Stimulated activated CD8-positive, alpha-beta memory T cell treated with anti-CD3 and anti-CD28 coated beads, Interleukin-4, amount 100 ng/mL, for 1 hour (primary cell): ENCODE data around the gene ATP4B.

ENCODE experiments used
- DNase-seq, 2 donors: peaks; one replicate each; pipeline ENCODE4 v3.0.0-alpha.2; 2020; ENCODE audit warnings: low read depth in 2 of 2, low spot score in 1 of 2

Gene ATP4B

DNA sequence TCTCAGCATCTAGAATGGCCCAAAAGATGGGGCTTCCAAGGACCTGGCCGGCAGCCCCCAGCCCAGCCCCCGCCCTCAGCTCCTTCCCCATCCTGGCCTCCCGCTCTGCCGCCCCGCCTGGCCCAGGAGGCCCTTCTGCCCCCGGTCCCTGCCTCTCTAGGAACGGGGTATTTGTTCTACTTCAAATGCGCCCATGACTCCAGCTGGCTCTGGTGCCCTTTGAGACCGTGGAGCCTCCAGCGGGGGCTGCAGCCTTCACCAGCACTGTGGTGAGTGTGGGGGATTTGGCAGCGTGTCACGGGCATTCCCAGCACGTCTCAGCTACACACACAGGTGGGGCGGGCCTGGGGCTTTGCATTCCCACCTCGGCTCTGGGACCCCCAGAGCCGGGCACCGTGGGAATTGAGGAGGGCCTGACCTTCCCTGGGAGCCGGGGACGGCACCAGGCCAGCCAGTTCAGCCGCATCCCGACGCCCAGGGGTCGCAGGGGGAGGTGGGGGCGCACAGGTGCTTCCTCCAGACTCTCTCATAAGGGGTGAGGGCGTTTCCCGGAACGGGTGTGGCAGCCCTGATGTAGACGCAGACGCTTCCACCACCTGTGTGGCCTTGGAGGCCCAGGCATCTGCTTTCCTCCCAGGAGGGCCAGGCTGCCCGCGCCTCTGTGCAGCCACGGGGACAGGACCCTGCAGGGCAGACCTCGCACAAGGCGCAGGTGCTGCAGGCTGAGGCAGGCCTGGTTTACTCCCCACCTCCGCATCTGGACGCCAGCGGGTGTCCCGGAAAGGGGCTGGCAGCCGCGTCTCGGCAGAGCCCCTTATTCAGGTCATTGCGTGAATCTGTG is 947 bp downstream of the ATP4B start:
- no peak for DNase-seq

GRCh38 chr13:113656003-113656588 is 1.9 kb downstream of the ATP4B start:
- DNase-seq: no peak

- no peak for DNase-seq
Observed at GRCh38 chr13:113655346-113656002, 2.5 kb downstream of the ATP4B start.

DNA sequence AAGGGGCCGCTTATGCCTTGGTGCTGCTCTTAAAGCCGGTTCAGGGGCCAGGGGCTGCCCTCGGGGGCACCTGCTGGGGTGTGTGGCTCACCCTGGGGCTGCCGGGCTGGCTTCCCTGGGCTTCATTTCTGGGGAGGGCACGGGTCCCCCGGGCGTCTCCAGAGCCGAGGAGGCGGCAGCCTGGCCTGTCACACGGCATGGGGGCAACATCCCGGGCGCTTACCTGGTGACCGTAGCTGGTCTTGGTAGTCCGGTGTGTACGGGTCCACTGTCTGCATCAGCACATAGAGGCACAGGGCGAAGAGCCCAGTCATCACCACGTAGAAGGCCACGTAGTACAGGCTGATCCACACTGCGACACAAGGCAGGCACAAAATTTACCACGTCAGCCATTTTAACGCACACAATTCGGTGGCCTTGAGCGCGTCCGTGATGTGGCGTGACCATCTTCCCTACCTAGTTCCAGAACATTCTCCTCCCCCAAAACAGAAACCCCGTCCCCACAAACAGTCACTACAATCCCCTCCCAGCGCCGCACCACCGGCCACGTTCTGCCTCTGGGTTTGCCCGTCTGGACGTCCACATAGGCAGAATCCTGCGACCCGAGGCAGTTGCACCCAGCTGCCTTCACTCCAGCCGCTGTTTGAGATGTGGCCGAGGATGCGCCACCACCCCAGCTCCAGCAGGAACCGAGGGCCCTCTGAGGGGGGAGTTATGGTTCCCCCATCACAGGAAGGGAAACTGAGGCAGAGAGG is 3.2 kb downstream of the ATP4B start:
- DNase-seq: no peak

GRCh38 chr13:113654175-113654560 is 3.8 kb downstream of the ATP4B start:
- no peak for DNase-seq

- no peak for DNase-seq
Observed at GRCh38 chr13:113653264-113654174, 4.5 kb downstream of the ATP4B start.

- no peak for DNase-seq
Observed at GRCh38 chr13:113652404-113653263, 5.4 kb downstream of the ATP4B start.

DNA sequence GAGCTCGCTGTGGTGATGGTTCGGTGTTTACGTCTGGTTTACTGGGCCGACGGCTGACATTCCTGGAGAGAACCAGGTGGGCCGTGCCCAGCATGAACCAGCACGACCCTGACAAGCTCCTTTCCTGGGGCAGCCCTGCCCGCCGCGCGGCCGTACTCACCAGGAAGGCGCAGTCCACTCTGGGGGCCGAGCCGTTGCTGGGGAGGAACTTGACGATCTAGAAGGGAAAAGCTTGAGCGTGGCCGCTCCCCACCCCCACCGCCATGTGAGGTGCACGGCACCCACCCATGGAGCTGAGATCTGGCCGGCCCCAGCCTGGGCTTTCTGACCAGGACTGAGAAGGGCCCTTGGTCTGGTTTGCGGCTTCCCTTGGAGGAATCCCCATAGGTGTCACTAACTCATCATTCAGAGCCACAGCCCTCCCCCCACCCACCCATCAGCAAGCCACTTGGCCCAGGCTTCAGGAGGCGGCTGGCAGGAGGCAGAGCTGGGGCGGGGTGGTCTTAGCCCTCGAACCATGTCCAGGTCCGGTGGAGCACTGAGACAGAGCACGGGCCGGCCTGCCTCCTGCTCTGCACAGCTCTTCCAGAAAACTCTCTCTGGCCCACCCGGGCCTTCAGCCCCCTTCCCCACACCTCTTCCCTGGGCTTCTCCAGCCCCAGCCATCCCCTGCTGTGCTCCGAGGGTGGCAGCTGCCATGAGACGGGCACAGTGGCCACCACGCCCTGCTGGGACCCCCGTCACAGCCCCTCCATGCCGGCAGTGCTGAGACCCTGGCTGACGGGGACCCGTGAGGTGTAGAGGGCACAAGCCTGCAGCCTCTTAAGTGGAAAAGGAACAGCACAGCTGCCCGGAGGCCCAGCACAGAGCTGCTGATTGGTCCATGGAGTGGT is 6.2 kb downstream of the ATP4B start:
- DNase-seq: no peak

GRCh38 chr13:113650731-113651148 is 7.3 kb downstream of the ATP4B start:
- DNase-seq: no peak

GRCh38 chr13:113650275-113650674 is 7.7 kb downstream of the ATP4B start:
- no peak for DNase-seq

- DNase-seq: no peak
Observed at GRCh38 chr13:113649212-113649611, 8.8 kb downstream of the ATP4B start.

- DNase-seq: no peak
Observed at GRCh38 chr13:113648216-113648610, 9.8 kb downstream of the ATP4B start.

DNA sequence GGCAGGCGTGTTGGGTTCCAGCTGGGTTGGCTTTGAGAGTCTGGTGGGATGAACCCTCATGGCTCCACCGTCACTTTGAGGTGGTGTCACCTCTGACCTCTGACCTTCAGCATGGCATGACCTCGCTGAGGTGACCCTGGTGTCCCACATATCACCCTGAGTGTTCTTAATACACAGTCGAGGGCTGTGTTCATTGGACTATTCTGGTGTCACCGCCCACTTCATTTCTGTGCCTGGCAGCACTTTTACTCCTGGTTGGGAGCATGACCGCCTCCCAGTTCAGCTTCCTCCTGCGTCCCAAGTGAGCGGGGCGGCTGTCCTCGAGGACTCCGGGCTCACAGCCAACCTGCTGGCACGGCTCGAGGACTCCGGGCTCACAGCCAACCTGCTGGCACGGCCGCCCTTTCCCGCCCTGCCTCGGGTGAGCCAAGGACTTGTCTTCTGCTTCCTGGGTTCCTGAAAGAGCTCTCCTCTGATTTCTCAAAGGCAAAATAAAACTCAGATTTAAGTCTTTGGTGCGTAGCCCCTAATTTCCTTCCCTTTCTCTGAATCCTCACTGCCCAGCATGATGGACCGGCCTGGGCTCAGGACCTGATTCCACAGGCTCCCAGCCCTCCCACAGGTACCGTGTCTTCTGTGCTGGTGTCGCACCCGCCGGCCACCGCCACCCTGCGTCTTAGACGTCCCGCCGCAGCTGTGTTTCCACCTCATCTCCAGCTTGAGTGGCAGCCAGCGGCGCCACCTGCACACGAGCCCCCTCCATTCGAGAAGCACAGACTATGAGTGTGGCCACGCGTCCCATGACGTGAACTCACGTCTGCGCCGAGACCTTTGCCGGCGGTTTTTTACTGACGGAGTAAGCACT is 10.4 kb downstream of the ATP4B start:
- no peak for DNase-seq

GRCh38 chr13:113646921-113647340 is 11.1 kb downstream of the ATP4B start:
- DNase-seq: no peak

- no peak for DNase-seq
Observed at GRCh38 chr13:113646376-113646775, 11.6 kb downstream of the ATP4B start.

- no peak for DNase-seq
Observed at GRCh38 chr13:113645329-113645728, 12.7 kb downstream of the ATP4B start.

GRCh38 chr13:113644800-113645199 is 13.2 kb downstream of the ATP4B start:
- DNase-seq: no peak

DNA sequence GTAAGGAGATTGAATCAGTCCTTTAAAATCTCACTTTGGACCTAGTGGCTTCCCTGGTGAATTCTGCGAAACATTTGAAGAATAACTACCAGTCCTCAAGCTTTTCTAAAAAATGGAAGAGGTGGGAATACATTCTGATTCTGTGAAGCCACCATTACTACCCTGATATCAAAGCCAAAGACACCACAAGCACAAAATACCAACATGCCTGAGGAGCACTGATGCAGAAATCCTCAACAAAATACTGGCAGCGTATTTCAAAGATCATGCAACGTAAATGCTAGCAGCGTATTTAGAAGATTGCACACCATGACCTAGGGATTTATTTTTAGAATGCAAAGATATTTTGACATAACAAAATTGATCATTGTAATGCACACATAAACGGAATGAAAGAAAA is 14.4 kb downstream of the ATP4B start:
- no peak for DNase-seq
